Liver (tissue), 9 donors: ENCODE measurements around the gene COLEC12. TPM values are rescaled to one million over a fixed set of nuclear protein-coding genes. Genes with fewer than 3 reads are reported as not detected.

Experiments used
- DNase-seq: peaks from one replicate; pipeline ENCODE4 v3.0.0-alpha.2; 2017; ENCODE audit warnings: low spot score
- H3K27ac ChIP-seq, 2 donors: one replicate each; pipeline ENCODE4 v1.7.0; 2013; ENCODE audit warnings: inconsistent platforms in 2 of 2, low read length in 2 of 2, control low read depth in 1 of 2, low read depth in 1 of 2, mild to moderate bottlenecking in 1 of 2
- H3K27me3 ChIP-seq, 4 donors: one replicate each; pipeline versions ENCODE4 v1.6.1 to v1.7.0; 2013; ENCODE audit warnings: low read length in 3 of 4, inconsistent platforms in 1 of 4, mild to moderate bottlenecking in 1 of 4, moderate library complexity in 1 of 4; ENCODE audit not compliant: control insufficient read depth in 4 of 4, insufficient read depth in 4 of 4
- H3K36me3 ChIP-seq, 4 donors: one replicate each; pipeline versions ENCODE4 v1.6.1 to v1.7.0; 2013; ENCODE audit warnings: low read length in 3 of 4, mild to moderate bottlenecking in 3 of 4, low read depth in 1 of 4, moderate library complexity in 1 of 4; ENCODE audit not compliant: control insufficient read depth in 4 of 4, insufficient read depth in 3 of 4
- H3K4me1 ChIP-seq, 4 donors: one replicate each; pipeline versions ENCODE4 v1.6.1 to v1.7.0; 2013; ENCODE audit warnings: low read length in 3 of 4, mild to moderate bottlenecking in 3 of 4, moderate library complexity in 1 of 4; ENCODE audit not compliant: control insufficient read depth in 4 of 4, insufficient read depth in 4 of 4
- H3K4me3 ChIP-seq, 3 donors: one replicate each; pipeline versions ENCODE4 v1.6.1 to v1.7.0; 2013; ENCODE audit warnings: low read length in 3 of 3, control low read depth in 1 of 3, low read depth in 1 of 3, mild to moderate bottlenecking in 1 of 3
- H3K9ac ChIP-seq, 2 donors: one replicate each; pipeline ENCODE4 v1.7.0; 2013; ENCODE audit warnings: low read length in 2 of 2, mild to moderate bottlenecking in 2 of 2, moderate library complexity in 2 of 2, control low read depth in 1 of 2, low read depth in 1 of 2
- H3K9me3 ChIP-seq, 4 donors: one replicate each; pipeline versions ENCODE4 v1.6.1 to v1.7.0; 2013; ENCODE audit warnings: low read length in 3 of 4; ENCODE audit not compliant: control insufficient read depth in 4 of 4
- CTCF ChIP-seq: fragments of 150-350 bp; IDR thresholded peaks from 2 replicates; pipeline ENCODE4 v1.5.1; 2017; ENCODE audit warnings: improper control_type of control experiment, low read depth, low read length; ENCODE audit not compliant: missing input control
- EGR1 ChIP-seq, 2 donors: IDR thresholded peaks; 2 replicates each; pipeline ENCODE4 v1.6.1; 2016 to 2018; ENCODE audit warnings: antibody characterized with exemption in 2 of 2, low read depth in 2 of 2
- FOXA1 ChIP-seq: IDR thresholded peaks from 2 replicates; pipeline ENCODE4 v1.6.1; 2016; ENCODE audit warnings: antibody characterized with exemption
- FOXA2 ChIP-seq: IDR thresholded peaks from 2 replicates; pipeline ENCODE4 v1.6.1; 2016; ENCODE audit warnings: antibody characterized with exemption
- GABPA ChIP-seq, 2 donors: IDR thresholded peaks in 1 of 2; conservative IDR thresholded peaks in 1 of 2; 2 replicates each; pipeline ENCODE4 v1.6.1; 2016; ENCODE audit warnings: antibody characterized with exemption in 2 of 2, mild to moderate bottlenecking in 1 of 2, moderate library complexity in 1 of 2
- HNF4A ChIP-seq, 2 donors: conservative IDR thresholded peaks; 2 replicates each; pipeline ENCODE4 v1.6.1; 2016; ENCODE audit warnings: antibody characterized with exemption in 2 of 2, mild to moderate bottlenecking in 2 of 2
- HNF4G ChIP-seq: IDR thresholded peaks from 2 replicates; pipeline ENCODE4 v1.6.1; 2016; ENCODE audit warnings: antibody characterized with exemption
- JUND ChIP-seq, 2 donors: IDR thresholded peaks; 2 replicates each; pipeline ENCODE4 v1.6.1; 2016; ENCODE audit warnings: antibody characterized with exemption in 2 of 2
- MAX ChIP-seq: IDR thresholded peaks from 2 replicates; pipeline ENCODE4 v1.6.1; 2016; ENCODE audit warnings: antibody characterized with exemption
- NR2F2 ChIP-seq: IDR thresholded peaks from 2 replicates; pipeline ENCODE4 v1.6.1; 2016; ENCODE audit warnings: antibody characterized with exemption
- RAD21 ChIP-seq, 2 donors: IDR thresholded peaks; 2 replicates each; pipeline ENCODE4 v1.6.1; 2016; ENCODE audit warnings: antibody characterized with exemption in 2 of 2, mild to moderate bottlenecking in 2 of 2
- REST ChIP-seq: IDR thresholded peaks from 2 replicates; pipeline ENCODE4 v1.6.1; 2016; ENCODE audit warnings: antibody characterized with exemption, mild to moderate bottlenecking
- RXRA ChIP-seq, 2 donors: IDR thresholded peaks; 2 replicates each; pipeline ENCODE4 v1.6.1; 2017 to 2018; ENCODE audit warnings: antibody characterized with exemption in 2 of 2, mild to moderate bottlenecking in 1 of 2
- SP1 ChIP-seq: IDR thresholded peaks from 2 replicates; pipeline ENCODE4 v1.6.1; 2018; ENCODE audit warnings: antibody characterized with exemption, mild to moderate bottlenecking
- TAF1 ChIP-seq: conservative IDR thresholded peaks from 2 replicates; pipeline ENCODE4 v1.6.1; 2016; ENCODE audit warnings: antibody characterized with exemption, mild to moderate bottlenecking
- YY1 ChIP-seq: IDR thresholded peaks from 2 replicates; pipeline ENCODE4 v1.6.1; 2016; ENCODE audit warnings: antibody characterized with exemption, mild to moderate bottlenecking
- ZBTB33 ChIP-seq: IDR thresholded peaks from 2 replicates; pipeline ENCODE4 v1.6.1; 2016; ENCODE audit warnings: antibody characterized with exemption
- WGBS: extraction: QIAGEN DNeasy Blood & Tissue Kit; methylation state at CpG from one replicate; pipeline ENCODE4 v1.1.7; 2013; 5-methylcytosine and 5-hydroxymethylcytosine counted together
- polyA plus RNA-seq, 2 donors: library from polyadenylated mRNA; stranded (reverse) in 1 of 2; unstranded in 1 of 2; fragments of 200-250 nt in 1 of 2; fragments of >200 nt in 1 of 2; fragmentation: Nextera tagmentation in 1 of 2; extraction: Ambion mirVana in 1 of 2; gene quantifications; one replicate each; pipeline versions ENCODE4 v1.2.1 to v1.2.3, GENCODE V29; 2013 to 2015
- total RNA-seq, 2 donors: library from RNA; depleted of rRNA; stranded (reverse); fragments of >200 nt; gene quantifications; one replicate each; pipeline ENCODE4 v1.2.3, GENCODE V29; 2014
- donor health status: healthy.
- donor health status: healthy.
- donor health status: healthy.
- donor health status: healthy.
- donor health status: healthy.

Gene COLEC12
- total and polyA plus RNA-seq, 4 donors, result 0.03 to 1.6 (median 0.28) TPM

- no peaks in the 10 kb centered on the region for H3K4me1 ChIP-seq
- H3K9me3 ChIP-seq, result peaks cover 1 to 9% (median 4%) of the 10 kb centered on the region in 4 donors
- H3K4me3 ChIP-seq, result no peak overlapping the region
- H3K9ac ChIP-seq, result no peak overlapping the region
- 67% methylated on average over 5 of the region's 5 CpGs for WGBS
- no peak for TF ChIP-seq RXRA (IDR thresholded peaks at IDR 0.05)
- no peak for TF ChIP-seq NR2F2
- no peak for TF ChIP-seq ZBTB33
- no peak for TF ChIP-seq SP1
- TF ChIP-seq CTCF, result no peak
- no peak for TF ChIP-seq JUND (IDR thresholded peaks at IDR 0.05)
- no peak for TF ChIP-seq RAD21 (IDR thresholded peaks at IDR 0.05)
- no peak for TF ChIP-seq EGR1 (IDR thresholded peaks at IDR 0.05; ENCODE audit: low read depth in 2 of 2)
- no peak for TF ChIP-seq MAX
- no peak for TF ChIP-seq FOXA2
- no peak for TF ChIP-seq GABPA (IDR thresholded peaks at IDR 0.05 in 1 of 2, conservative IDR thresholded peaks at IDR 0.05 in 1 of 2)
- H3K36me3 ChIP-seq, result no peaks in the 10 kb centered on the region
- H3K27me3 ChIP-seq, result no peaks in the 10 kb centered on the region
- no peak overlapping the region for H3K27ac ChIP-seq
- DNase-seq, result no peak
These were observed 52.2 kb downstream of the COLEC12 start for GRCh38 chr18:448116-448790.

- Histone ChIP-seq H3K4me1 (no peaks in the 10 kb centered on the region), H3K27me3 (no peaks in the 10 kb centered on the region), H3K9ac (no peak overlapping the region), H3K36me3 (no peaks in the 10 kb centered on the region), H3K9me3 (peaks cover 1 to 9% (median 4%) of the 10 kb centered on the region in 4 donors), H3K27ac (no peak overlapping the region), H3K4me3 (no peak overlapping the region)
- no peak for DNase-seq
- TF ChIP-seq HNF4G (no peak), MAX (no peak), HNF4A (conservative IDR thresholded peaks at IDR 0.05) (no peak), REST (no peak), RAD21 (IDR thresholded peaks at IDR 0.05) (no peak), NR2F2 (no peak), RXRA (IDR thresholded peaks at IDR 0.05) (no peak), SP1 (no peak), JUND (IDR thresholded peaks at IDR 0.05) (no peak), ZBTB33 (no peak), FOXA1 (no peak), GABPA (IDR thresholded peaks at IDR 0.05 in 1 of 2, conservative IDR thresholded peaks at IDR 0.05 in 1 of 2) (no peak), YY1 (no peak), TAF1 (no peak), EGR1 (IDR thresholded peaks at IDR 0.05; ENCODE audit: low read depth in 2 of 2) (no peak), FOXA2 (no peak), CTCF (no peak)
- WGBS, result 57% methylated on average over 5 of the region's 5 CpGs
These were observed 53.5 kb downstream of the COLEC12 start for GRCh38 chr18:446941-447560.
